Natural killer cell (primary cell): ENCODE data around the gene PI4KB. TPM values are rescaled to one million over a fixed set of nuclear protein-coding genes. Genes with fewer than 3 reads are reported as not detected.

ENCODE experiments used
- ATAC-seq, 3 donors: fragments of 150-1000 bp in 2 of 3; fragments of 200-7000 bp in 1 of 3; cut with Tn5 transposase; 1 replicate in 1 of 3; 2 replicates in 2 of 3; pipeline ENCODE4 v1.10.0; 2021; ENCODE audit warnings: mild to moderate bottlenecking in 2 of 3, moderate library complexity in 2 of 3
- DNase-seq, 2 donors: peaks; one replicate each; pipeline versions ENCODE4 v3.0.0 to v3.0.0-alpha.2; 2013 to 2021; ENCODE audit warnings: mixed read lengths in 1 of 2
- H3K27ac ChIP-seq: one replicate; pipeline ENCODE4 v1.5.1; 2013; ENCODE audit warnings: mild to moderate bottlenecking, low read length
- H3K27me3 ChIP-seq: one replicate; pipeline ENCODE4 v1.6.1; 2013; ENCODE audit warnings: low read length; ENCODE audit not compliant: control insufficient read depth, insufficient read depth
- H3K36me3 ChIP-seq: one replicate; pipeline ENCODE4 v1.6.1; 2013; ENCODE audit warnings: low read length; ENCODE audit not compliant: control insufficient read depth, insufficient read depth
- H3K4me1 ChIP-seq: one replicate; pipeline ENCODE4 v1.6.1; 2013; ENCODE audit warnings: low read length; ENCODE audit not compliant: control insufficient read depth, insufficient read depth
- H3K4me3 ChIP-seq: one replicate; pipeline ENCODE4 v1.5.1; 2013; ENCODE audit warnings: low read length
- H3K9me3 ChIP-seq: one replicate; pipeline ENCODE4 v1.6.1; 2013; ENCODE audit warnings: low read length; ENCODE audit not compliant: control insufficient read depth, insufficient read depth
- H3K27ac Mint-ChIP-seq, 2 donors: one replicate each; pipeline ENCODE4 v1.8.0; 2022; ENCODE audit warnings: mild to moderate bottlenecking in 2 of 2, mixed read lengths in 2 of 2, moderate library complexity in 1 of 2
- H3K27me3 Mint-ChIP-seq, 2 donors: one replicate each; pipeline ENCODE4 v1.8.0; 2022; ENCODE audit warnings: low read depth in 2 of 2, mixed read lengths in 2 of 2
- H3K36me3 Mint-ChIP-seq: one replicate; pipeline ENCODE4 v1.8.0; 2022; ENCODE audit warnings: mixed read lengths
- H3K4me1 Mint-ChIP-seq, 2 donors: one replicate each; pipeline ENCODE4 v1.8.0; 2022; ENCODE audit warnings: mixed read lengths in 2 of 2
- H3K4me3 Mint-ChIP-seq: one replicate; pipeline ENCODE4 v1.8.0; 2022; ENCODE audit warnings: mild to moderate bottlenecking, moderate library complexity, mixed read lengths
- H3K9me3 Mint-ChIP-seq, 2 donors: one replicate each; pipeline ENCODE4 v1.8.0; 2022; ENCODE audit warnings: mixed read lengths in 2 of 2
- CTCF ChIP-seq: fragments of 200-600 bp; IDR thresholded peaks from one replicate; pipeline ENCODE4 v1.8.0; 2022; ENCODE audit warnings: antibody characterized with exemption
- WGBS: methylation state at CpG from one replicate; pipeline ENCODE4 v1.1.7; 2013; ENCODE audit warnings: missing lambda C conversion rate; ENCODE audit not compliant: insufficient coverage; 5-methylcytosine and 5-hydroxymethylcytosine counted together
- intact Hi-C: fragments of 100-400 bp; cut with micrococcal nuclease; formaldehyde crosslinking; loops from one replicate; pipeline ENCODE4 v1.14.2; 2022
- total RNA-seq, 4 donors: library from RNA; stranded (reverse); fragments of 120-200 nt in 1 of 4; gene quantifications; one replicate each; pipeline versions ENCODE4 v1.2.3 to v1.2.4, GENCODE V29; 2013 to 2022

PI4KB gene
- total RNA-seq, 3 donors from 2014 or later (not counting 1 experiment from before 2014, with no cell fraction given), result 68.2 to 99.3 (median 95.0) TPM

- no peaks in the 10 kb centered on the region for H3K9me3 Mint-ChIP-seq
- peaks cover 30% of the 10 kb centered on the region in 2 donors for H3K4me1 Mint-ChIP-seq
- Histone ChIP-seq H3K9me3 (no peaks in the 10 kb centered on the region), H3K4me3 (no peak overlapping the region), H3K36me3 (peaks cover 20% of the 10 kb centered on the region), H3K27me3 (no peaks in the 10 kb centered on the region), H3K4me1 (peaks cover 9% of the 10 kb centered on the region), H3K27ac (no peak overlapping the region)
- ATAC-seq, result no peak
- 100% methylated on average over 2 of the region's 2 CpGs for whole genome bisulfite sequencing
- intact Hi-C loops, result loop anchor here (10.0 kb wide), 1 partner anchor 235 kb away; no protein-coding TSS in a partner anchor
- H3K27me3 Mint-ChIP-seq, result no peaks in the 10 kb centered on the region
- H3K27ac Mint-ChIP-seq, result no peak overlapping the region
- no peak for TF ChIP-seq CTCF
- no peak for DNase-seq
- H3K4me3 Mint-ChIP-seq, result no peak overlapping the region
- H3K36me3 Mint-ChIP-seq, result peaks cover under 1% of the 10 kb centered on the region
These were observed 67.9 kb downstream of the PI4KB start for GRCh38 chr1:151259351-151259750.

GRCh38 chr1:151255381-151255780 lies 71.8 kb downstream of the PI4KB start:
- peak in 1 of 2 donors; percentile 25 for DNase-seq
- Histone ChIP-seq H3K27me3 (no peaks in the 10 kb centered on the region), H3K9me3 (no peaks in the 10 kb centered on the region), H3K36me3 (no peaks in the 10 kb centered on the region), H3K4me3 (peak overlapping the region; percentile 81), H3K27ac (peak overlapping the region; percentile 79), H3K4me1 (peaks cover 15% of the 10 kb centered on the region)
- TF ChIP-seq CTCF, result no peak
- no peak for ATAC-seq
- H3K27me3 Mint-ChIP-seq, result no peaks in the 10 kb centered on the region
- H3K4me3 Mint-ChIP-seq, result peak overlapping the region; percentile 96
- H3K9me3 Mint-ChIP-seq, result no peaks in the 10 kb centered on the region
- intact Hi-C loops, result loop anchor here (10.0 kb wide), 1 partner anchor 231 kb away; no protein-coding TSS in a partner anchor
- H3K36me3 Mint-ChIP-seq, result no peaks in the 10 kb centered on the region
- peaks cover 31 to 32% of the 10 kb centered on the region in 2 donors for H3K4me1 Mint-ChIP-seq
- H3K27ac Mint-ChIP-seq, result peak overlapping the region; percentile 94 to 97
- WGBS, result 55% methylated on average over 10 of the region's 10 CpGs

GRCh38 chr1:151254217-151255213 lies 72.7 kb downstream of the PI4KB start, which contains the start of gene PSMD4:
PSMD4 (plus strand) TSS chr1:151254734; CDS start chr1:151254783, 49 bp downstream.
- intact Hi-C loops, result loop anchor here (1.0 to 10.0 kb wide), 2 partner anchors 28 to 230 kb away; partner anchors contain the start of gene ZNF687
- H3K9me3 ChIP-seq, result no peaks in the 10 kb centered on the region
- Mint-ChIP-seq H3K4me3 (peak within 1 kb of the TSS; percentile 96), H3K36me3 (no peaks in the 10 kb centered on the region), H3K27me3 (no peaks in the 10 kb centered on the region), H3K27ac (peak within 1 kb of the TSS; percentile 94 to 97), H3K9me3 (no peaks in the 10 kb centered on the region), H3K4me1 (peaks cover 31 to 32% of the 10 kb centered on the region in 2 donors)
- no peak for TF ChIP-seq CTCF
- H3K27ac ChIP-seq, result peak within 1 kb of the TSS; percentile 79
- WGBS, result 11% methylated on average over 55 of the region's 56 CpGs
- no peaks in the 10 kb centered on the region for H3K27me3 ChIP-seq
- H3K36me3 ChIP-seq, result peaks cover 3% of the 10 kb centered on the region
- peak; percentile 91 to 99 (median 95) for ATAC-seq
- peak; percentile 89 to 98 for DNase-seq
- H3K4me3 ChIP-seq, result peak within 1 kb of the TSS; percentile 81
- H3K4me1 ChIP-seq, result peaks cover 15% of the 10 kb centered on the region
